Inferior parietal cortex (tissue), 1 donor: ENCODE data around the gene HAUS5.
"Not testable (repeated sequence)": the region's sequence is repeated elsewhere in the genome, so short reads cannot be mapped to it uniquely, and the experiment has no call there.

Experiments used
- DNase-seq: peaks from one replicate; pipeline ENCODE4 v3.0.0-alpha.2; 2016; ENCODE audit errors: extremely low spot score

Gene HAUS5

GRCh38 chr19:35642798-35643254, 30.3 kb downstream of the HAUS5 start:
- no peak for DNase-seq

DNA sequence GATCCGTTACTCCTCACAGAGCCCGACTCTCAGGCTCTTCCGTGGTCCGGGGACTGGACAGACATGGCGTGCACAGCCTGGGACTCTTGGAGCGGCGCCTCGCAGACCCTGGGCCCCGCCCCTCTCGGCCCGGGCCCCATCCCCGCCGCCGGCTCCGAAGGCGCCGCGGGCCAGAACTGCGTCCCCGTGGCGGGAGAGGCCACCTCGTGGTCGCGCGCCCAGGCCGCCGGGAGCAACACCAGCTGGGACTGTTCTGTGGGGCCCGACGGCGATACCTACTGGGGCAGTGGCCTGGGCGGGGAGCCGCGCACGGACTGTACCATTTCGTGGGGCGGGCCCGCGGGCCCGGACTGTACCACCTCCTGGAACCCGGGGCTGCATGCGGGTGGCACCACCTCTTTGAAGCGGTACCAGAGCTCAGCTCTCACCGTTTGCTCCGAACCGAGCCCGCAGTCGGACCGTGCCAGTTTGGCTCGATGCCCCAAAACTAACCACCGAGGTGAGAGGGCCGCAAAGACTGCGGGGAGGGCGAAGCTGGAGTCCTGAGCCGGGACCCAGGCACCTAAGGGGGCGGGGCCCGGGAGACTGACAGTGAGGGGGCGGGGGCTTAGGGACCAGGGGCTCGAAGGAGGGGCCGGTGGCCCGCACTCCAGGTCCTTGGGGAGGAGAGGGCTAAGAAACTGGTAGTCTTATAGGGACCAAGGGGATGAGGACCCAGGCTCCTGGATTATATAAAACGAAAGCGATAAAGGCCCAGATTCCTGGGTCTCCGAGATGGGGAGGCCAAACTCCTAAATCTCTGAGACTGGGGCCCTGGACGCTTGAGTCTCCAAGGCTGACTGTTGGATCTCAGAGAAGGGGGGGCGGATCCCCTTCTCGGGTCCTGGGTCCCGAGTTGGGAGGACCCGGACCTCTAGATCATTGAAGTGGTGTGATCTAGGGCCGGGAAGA, 31.0 kb downstream of the HAUS5 start:
- DNase-seq = peak; percentile 27

DNA sequence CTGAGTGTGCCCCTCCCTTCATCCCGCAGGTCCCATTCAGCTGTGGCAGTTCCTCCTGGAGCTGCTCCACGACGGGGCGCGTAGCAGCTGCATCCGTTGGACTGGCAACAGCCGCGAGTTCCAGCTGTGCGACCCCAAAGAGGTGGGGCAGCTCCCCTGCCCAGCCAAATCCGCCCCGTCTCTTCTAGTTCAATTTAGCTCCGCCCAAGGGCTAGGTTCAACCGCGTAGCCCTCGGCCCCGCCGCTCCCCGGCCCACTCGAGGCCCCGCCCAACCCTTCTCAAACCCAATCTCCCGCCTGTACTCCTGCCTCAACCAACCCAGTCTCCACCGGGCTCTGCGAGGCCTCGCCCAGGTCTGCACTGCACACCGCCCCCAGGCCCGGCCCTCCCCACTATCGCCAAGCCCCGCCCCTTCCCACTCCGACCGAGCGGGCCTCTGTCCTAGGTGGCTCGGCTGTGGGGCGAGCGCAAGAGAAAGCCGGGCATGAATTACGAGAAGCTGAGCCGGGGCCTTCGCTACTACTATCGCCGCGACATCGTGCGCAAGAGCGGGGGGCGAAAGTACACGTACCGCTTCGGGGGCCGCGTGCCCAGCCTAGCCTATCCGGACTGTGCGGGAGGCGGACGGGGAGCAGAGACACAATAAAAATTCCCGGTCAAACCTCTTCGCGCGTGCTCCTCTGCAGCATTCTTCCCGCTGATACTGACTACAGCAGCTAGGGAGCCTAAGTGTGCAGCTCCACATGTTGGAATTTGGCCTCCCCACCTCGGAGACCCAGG, 31.9 kb downstream of the HAUS5 start:
- peak; percentile 57 for DNase-seq

GRCh38 chr19:35644987-35645679, 32.6 kb downstream of the HAUS5 start:
- DNase-seq = no peak

GRCh38 chr19:35645680-35646511, 33.4 kb downstream of the HAUS5 start:
- no peak for DNase-seq

DNA sequence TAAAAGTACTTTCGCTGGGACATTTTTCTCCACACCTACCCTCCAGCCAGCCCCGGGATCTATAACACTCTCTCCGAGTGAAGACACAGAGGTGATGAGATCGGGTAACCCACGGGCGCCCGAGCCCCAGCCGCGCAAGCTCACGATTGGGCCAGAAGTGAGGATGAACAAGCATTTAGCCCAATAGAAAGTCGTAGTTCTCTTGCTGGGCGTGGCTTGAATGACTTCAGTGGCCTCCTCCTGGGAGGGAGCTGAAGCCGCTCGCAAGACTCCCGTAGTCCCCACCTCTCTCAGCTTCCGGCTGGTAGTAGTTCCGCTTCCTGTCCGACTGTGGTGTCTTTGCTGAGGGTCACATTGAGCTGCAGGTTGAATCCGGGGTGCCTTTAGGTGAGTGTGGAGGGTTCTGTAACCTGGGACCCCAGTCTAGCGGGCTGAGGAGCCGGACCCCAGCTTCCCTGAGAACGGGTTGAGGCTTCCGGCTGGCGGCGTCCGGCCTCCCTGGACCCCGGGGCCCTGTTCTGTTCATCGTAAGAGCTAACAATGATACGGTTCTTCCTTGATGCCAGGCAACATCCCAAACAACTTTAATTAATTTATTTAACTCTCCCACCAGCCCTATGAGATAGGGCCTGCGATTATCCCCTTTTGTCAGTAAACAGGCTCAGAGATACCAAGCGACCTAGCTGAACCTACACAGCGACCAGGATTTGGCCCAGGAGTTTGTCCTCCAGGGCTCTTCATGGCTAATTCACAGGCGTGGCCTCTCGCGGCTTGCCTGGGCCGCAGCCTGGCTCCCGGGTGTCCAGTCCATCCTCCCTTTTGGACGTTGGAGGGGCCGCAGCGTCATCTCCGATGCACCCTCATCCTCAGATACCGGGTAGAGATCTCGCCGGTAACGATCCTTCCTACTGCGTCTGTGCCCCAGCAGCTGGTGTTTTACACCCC, 35.8 kb downstream of the HAUS5 start, which contains the start of gene COX6B1:
Gene COX6B1 (plus strand): TSS at position 307 of the 945 bp plus-strand sequence. CDS start 2,921 bp downstream, outside the sequence.
- DNase-seq = peak; percentile 99

DNA sequence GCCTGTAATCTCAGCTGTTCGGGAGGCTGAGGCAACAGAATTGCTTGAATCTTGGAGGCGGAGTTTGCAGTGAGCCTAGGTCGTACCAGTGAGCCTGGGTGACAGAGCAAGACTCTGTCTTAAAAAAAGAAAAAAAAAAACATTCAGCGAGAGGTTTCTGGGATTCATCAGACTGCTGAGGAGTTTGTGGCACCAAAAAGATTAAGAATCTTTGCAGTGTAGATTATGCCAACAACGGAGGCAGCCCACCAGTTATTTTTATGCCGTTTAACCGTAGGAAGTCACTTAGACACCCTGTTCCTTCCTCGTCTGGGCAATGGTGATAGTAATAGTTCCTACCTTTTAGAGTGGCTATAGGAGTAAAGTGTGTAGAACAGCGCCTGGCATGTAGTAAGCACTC, 38.0 kb downstream of the HAUS5 start:
- no peak for DNase-seq

DNA sequence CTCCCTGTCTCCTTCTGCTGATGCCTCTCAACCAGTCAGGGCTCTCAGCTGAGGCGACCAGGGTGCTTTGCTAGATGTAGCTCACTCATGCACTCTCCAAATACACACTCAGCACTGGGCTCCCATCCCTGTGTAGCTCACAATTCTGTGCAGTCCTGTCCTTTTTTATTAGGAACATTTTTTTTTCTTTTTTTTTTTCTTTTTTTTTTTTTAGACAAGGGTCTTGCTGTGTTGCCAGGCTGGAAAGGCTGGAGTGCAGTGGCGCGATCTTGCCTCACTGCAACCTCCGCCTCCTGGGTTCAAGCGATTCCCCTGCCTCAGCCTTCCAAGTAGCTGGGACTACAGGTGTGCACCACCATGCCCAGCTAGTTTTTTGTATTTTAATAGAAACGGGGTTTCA, 42.3 kb downstream of the HAUS5 start:
- DNase-seq = not testable (repeated sequence)

DNA sequence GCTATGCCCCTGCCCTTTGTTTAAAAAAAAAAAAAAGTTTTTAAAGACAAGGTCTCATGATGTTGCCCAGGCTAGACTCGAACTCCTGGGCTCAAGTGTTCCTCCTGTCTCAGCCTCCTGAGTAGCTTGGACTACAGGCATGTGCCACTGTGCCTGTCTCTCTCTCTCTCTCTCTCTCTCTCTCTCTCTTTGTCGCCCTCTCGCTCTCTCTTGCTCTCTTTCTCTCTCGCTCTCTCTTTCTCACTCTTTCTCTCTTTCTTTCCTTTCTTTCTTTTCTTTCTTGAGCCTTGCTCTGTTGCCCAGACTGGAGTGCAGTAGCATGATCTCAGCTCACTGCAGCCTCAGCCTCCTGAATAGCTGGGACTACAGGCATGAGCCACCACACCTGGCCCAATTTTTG, 43.1 kb downstream of the HAUS5 start:
- no peak for DNase-seq

DNA sequence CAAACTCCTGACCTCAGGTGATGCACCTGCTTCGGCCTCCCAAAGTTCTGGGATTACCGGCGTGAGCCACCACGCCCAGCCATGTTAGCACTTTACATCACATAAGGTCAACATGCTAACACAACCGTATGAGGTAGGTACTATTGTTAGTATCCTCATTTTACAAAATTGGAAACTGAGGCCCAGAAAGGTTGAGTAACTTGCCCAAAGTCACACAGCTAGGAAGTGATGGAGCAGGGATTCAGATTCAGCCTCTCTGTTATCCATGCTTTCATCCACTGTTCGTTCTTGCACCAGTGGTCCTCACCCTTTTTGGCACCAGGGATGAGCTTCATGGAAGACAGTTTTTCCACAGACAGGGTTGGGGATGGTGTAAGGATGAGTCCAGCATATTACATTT, 44.2 kb downstream of the HAUS5 start:
- DNase-seq = no peak

DNA sequence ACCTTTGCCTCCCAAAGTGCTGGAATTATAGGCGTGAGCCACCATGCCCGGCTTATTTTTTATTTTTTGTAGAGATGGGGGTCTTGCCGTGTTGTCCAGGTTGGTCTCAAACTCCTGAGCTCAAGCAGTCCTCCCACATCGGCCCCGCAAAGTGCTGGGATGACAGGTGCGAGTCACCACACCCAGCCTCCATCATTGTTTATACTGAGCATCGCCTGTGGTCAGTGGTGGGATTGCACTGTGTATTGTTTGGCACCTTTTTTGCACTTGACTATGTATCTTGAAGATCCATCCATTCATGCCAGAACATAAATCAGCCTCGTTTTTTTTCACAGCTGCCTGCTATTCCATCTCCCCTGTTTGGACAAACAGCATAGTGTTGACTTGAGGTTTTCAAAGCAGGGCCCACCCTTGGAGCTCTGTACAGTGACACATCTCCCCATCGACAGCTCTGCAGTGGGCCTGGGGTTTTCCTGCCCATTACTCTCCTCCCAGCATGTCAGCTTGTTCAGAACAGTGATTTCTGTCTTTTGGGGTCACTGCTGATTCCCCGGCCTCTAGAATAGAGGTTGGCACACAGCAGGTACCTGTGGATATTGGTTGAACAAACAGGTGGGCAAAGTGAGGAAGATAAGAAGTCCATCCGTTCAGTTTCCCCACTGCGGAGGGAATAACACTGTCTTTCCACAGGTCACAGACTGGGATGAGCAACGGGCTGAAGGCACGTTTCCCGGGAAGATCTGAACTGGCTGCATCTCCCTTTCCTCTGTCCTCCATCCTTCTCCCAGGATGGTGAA, 45.6 kb downstream of the HAUS5 start:
- no peak for DNase-seq

- DNase-seq = no peak
Observed at GRCh38 chr19:35661995-35662340, 49.4 kb downstream of the HAUS5 start.

GRCh38 chr19:35663981-35664380, 51.4 kb downstream of the HAUS5 start:
- DNase-seq = no peak

DNA sequence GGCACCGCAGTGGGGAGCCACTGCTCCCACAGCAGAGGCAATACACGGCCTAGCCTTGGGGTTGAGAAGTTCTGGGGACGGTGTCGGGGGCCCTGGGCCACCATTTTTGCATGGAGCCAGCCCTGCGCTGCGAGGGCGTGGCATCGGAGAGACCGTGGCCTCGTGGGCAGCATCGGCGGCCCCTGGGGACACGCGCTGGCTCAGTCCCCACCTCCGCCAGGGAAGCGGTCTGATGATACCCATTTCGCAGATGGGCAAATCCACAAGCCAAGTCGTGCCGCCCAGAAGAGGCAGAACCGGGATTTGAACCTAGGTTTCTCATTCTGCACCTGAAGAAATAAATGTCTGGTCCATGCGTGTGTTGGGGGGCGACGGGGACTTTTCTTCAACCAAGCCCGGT, 52.6 kb downstream of the HAUS5 start:
- DNase-seq = no peak

DNA sequence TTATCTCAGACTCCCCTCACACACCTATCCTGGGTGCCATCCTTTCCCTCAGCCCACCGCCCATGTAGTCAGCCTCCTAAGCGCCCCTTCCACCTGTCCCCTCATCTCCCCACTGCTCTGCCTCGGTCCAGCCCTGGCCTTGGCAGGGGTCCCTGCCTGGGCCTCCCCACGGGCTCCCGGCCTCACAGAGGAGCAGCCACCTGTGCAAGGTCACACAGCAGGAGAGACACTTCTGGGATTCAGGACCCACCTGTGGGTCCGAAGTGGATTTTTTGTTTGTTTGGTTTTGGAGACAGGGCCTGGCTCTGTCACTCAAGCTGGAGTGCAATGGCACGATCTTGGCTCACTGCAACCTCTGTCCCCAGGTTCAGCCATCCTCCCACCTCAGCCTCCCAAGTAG, 53.1 kb downstream of the HAUS5 start:
- no peak for DNase-seq

DNA sequence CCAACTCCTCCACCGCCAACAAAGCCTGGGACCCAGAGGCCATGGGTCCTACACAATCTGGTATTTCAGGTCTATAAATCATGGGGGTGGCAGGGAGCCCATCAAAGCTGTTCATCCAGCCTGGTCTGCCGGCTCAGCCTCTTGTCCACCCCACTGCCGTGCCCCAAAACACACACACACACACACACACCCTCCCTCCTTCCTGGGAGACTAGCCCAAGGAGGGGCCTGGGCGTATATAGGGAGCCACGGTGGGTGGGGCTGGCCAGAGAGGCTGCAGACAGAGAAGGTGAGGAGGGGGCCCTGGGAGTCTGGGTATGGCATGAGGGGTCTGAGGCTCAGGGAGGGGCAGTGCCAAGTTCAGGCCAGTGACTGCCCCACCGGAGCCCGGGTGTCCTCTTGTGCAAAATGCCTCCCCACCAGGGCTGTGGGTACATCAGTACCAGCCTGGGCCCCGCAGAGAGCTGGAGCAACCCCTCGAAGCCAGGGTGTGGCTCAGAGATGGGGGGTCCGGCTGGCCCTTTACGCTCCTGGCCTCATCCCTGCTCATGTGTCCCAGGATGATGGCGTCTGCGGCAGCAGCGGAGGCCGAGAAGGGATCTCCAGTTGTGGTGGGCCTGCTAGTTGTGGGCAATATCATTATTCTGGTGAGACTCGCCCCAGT, 53.8 kb downstream of the HAUS5 start, which contains the start of gene UPK1A:
Gene UPK1A (plus strand): TSS at position 267 of the 663 bp plus-strand sequence. CDS start 296 bp downstream, at position 563.
- no peak for DNase-seq

DNA sequence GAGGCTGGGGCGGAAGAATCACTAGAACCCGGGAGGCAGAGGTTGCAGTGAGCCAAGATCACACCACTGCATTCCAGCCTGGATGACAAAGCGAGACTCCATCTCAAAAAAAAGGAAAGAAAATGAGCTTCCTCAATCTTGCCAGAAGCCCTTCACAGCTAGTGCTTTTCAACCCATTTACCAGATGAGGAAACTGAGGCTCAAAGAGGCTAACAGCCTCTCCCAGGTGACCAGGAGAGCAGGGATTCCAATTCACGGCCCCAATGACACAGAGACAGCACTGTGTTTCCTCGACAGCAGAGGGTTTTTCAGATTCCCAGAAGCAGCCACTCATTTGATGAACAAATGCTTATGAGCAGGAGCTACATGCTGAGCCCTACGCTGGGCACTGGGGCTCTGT, 57.0 kb downstream of the HAUS5 start:
- DNase-seq = no peak

DNA sequence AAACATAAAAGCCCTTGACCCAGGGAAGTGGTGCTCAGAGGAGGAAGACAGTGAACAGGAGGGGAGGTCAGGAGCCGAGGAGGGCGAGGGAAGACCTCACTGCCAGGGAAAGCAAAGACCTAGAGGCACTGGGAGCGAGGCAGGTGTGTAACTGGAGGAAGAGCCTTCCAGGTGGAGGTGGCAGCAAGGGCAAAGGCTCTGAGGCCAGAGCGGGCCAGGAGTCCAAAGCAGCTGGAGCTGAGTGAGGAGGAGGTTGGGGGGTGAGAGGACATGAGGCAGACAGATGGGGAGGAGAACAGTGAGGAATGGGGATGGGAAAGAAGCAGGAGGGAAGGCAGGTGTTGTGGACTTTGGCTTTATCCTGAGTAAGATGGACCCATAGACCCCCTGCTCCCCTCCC, 57.4 kb downstream of the HAUS5 start:
- no peak for DNase-seq

DNA sequence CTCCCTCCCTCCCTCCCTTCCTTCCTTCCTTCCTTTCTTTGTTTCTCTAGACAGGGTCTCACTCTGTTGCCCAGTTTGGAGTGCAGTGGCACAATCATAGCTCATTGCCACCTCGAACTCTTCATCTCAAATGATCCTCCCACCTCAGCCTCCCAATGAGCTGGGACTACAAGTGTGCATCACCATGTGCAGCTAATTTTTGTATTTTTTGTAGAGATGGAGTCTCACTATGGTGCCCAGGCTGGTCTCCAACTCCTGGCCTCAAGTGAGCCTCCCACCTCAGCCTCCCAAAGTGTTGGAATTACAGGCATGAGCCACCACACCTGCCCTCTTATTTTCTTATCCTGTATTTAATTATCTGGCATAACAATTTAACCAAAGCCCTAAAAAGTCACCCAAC, 58.2 kb downstream of the HAUS5 start:
- DNase-seq = no peak
